OCI-LY7 (cell line): ENCODE results near the gene SIPA1L3. TPM values are rescaled to one million over a fixed set of nuclear protein-coding genes. Genes with fewer than 3 reads are reported as not detected.

Experiments used
- BruUV-seq: library from RNA; stranded (reverse); fragments of 400-500 nt; replicated peaks from 2 replicates; lab custom pipeline; 2021; lab: Mats Ljungman, UMichigan
- CTCF ChIA-PET: fragments of 300-600 bp; sonication (Branson Sonifier 250); formaldehyde crosslinking; loops from one replicate; lab custom pipeline; 2022; ENCODE audit warnings: antibody characterized with exemption; ENCODE audit not compliant: unreplicated experiment; lab: Charles Lee
- POLR2A ChIA-PET: fragments of 300-600 bp; sonication (Branson Sonifier 250); formaldehyde crosslinking; loops from one replicate; lab custom pipeline; 2022; ENCODE audit warnings: antibody characterized with exemption; lab: Charles Lee
- DNase-seq: peaks from one replicate; pipeline ENCODE4 v3.0.0-alpha.2; 2015; ENCODE audit warnings: low spot score
- H2AFZ ChIP-seq: fragments of 200-600 bp; sonication (generic), shearing (Covaris generic); 2 replicates; pipeline ENCODE4 v1.6.1; 2014; ENCODE audit warnings: mild to moderate bottlenecking, antibody characterized with exemption, low read length, moderate library complexity
- H3K27ac ChIP-seq: fragments of 200-600 bp; sonication (generic); 2 replicates; pipeline ENCODE4 v1.5.1; 2014; ENCODE audit warnings: mixed run types, low read depth, mild to moderate bottlenecking, moderate library complexity, low read length, inconsistent platforms; ENCODE audit not compliant: poor library complexity, severe bottlenecking
- H3K36me3 ChIP-seq: fragments of 200-600 bp; sonication (generic); 2 replicates; pipeline ENCODE4 v1.6.1; 2014; ENCODE audit warnings: mild to moderate bottlenecking, antibody characterized with exemption, low read length, moderate library complexity, mixed read lengths; ENCODE audit not compliant: insufficient read depth
- H3K4me1 ChIP-seq: fragments of 200-600 bp; sonication (generic); 2 replicates; pipeline ENCODE4 v1.5.1; 2014; ENCODE audit warnings: mild to moderate bottlenecking, low read length; ENCODE audit not compliant: insufficient read depth, poor library complexity, severe bottlenecking
- H3K4me2 ChIP-seq: fragments of 200-600 bp; sonication (generic); 2 replicates; pipeline ENCODE4 v1.6.1; 2014; ENCODE audit warnings: mild to moderate bottlenecking, low read length
- H3K4me3 ChIP-seq: fragments of 200-600 bp; sonication (generic); 2 replicates; pipeline ENCODE4 v1.5.1; 2014; ENCODE audit warnings: mild to moderate bottlenecking, low read depth, low read length; ENCODE audit not compliant: poor library complexity, severe bottlenecking
- H3K79me2 ChIP-seq: fragments of 200-600 bp; sonication (generic); 2 replicates; pipeline ENCODE4 v1.6.1; 2016; ENCODE audit warnings: low read depth, mild to moderate bottlenecking, low read length, moderate library complexity, mixed read lengths; ENCODE audit not compliant: insufficient read depth
- H3K9me2 ChIP-seq: fragments of 200-600 bp; sonication (generic); 2 replicates; pipeline ENCODE4 v1.6.1; 2016; ENCODE audit warnings: mild to moderate bottlenecking, low read length, mixed read lengths; ENCODE audit not compliant: insufficient read depth
- H3K9me3 ChIP-seq: fragments of 200-600 bp; sonication (generic); 2 replicates; pipeline ENCODE4 v1.6.1; 2014; ENCODE audit warnings: mild to moderate bottlenecking, mixed run types, low read length, mixed read lengths
- H4K20me1 ChIP-seq: fragments of 200-600 bp; sonication (generic); 2 replicates; pipeline ENCODE4 v1.6.1; 2014; ENCODE audit warnings: mild to moderate bottlenecking, antibody characterized with exemption, low read length, moderate library complexity, mixed read lengths; ENCODE audit not compliant: insufficient read depth
- EZH2phosphoT487 ChIP-seq: fragments of 200-600 bp; sonication (generic); IDR thresholded peaks from 2 replicates; pipeline ENCODE4 v1.6.1; 2018; ENCODE audit warnings: low read depth, borderline replicate concordance, mild to moderate bottlenecking, mixed run types, antibody characterized with exemption, low read length, moderate library complexity, mixed read lengths
- intact Hi-C: fragments of 100-400 bp; cut with micrococcal nuclease; formaldehyde crosslinking; loops from one replicate; pipeline ENCODE4 v1.10.0; 2022; ENCODE audit not compliant: unreplicated experiment
- total RNA-seq, 2 experiments: library from RNA; depleted of rRNA in 1 of 2; stranded (reverse); fragments of >200 nt in 1 of 2; shearing (Covaris generic) in 1 of 2; gene quantifications; 2 replicates each; pipeline ENCODE4 v1.2.3, GENCODE V29; 2014 to 2022
- TF ChIP-seq, protein P1 (sequence below): fragments of 200-600 bp; sonication (generic); conservative IDR thresholded peaks from 2 replicates; pipeline ENCODE4 v1.5.1; 2014; ENCODE audit warnings: mild to moderate bottlenecking, antibody characterized with exemption, low read length, moderate library complexity, mixed read lengths

The SIPA1L3 gene
- total RNA-seq, 2 experiments from 2014 or later: 21.2 to 84.4 TPM

DNA sequence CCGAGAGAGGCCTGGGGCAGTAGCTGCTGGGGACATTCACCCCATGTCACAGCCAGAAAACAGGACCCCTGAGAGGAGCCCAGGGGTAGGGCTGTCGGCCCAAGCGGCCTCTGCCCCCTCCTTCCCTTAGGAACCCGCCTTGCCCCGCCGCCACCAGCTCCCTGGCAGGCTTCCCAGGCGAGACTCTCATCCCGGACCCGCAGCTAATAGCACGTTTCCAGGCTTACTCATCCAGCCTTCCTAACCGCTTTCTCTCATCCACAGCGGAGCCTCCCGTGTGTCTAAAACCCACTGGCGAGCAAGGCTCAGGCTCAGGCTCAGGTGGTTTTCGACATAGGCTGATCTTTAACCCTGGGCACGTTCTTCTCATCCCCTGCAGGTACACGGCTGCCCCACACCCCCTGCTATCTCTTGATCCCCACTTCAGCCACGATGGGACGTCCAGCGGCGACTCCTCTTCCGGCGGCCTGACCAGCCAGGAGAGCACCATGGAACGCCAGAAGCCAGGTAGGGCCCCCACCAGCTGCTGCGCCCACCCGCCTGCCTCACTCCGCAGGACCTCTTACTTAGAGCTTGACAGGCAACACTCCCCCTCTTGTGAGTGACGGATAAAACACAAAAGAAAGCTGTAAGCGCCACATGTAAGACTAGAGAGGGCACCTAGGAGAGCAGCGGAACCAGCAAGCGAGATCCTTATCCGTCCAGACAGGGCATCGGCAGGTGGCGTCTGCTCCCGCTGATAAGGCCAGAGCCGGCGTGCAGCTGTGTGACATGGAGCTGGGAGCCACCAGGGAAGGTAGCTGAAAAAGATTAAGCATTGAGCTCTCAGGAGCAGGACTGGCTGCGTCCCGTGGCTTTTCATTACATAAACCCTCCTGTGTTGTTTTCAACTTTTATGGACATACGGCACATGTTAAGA is 245.7 kb downstream of the SIPA1L3 start:
- intact Hi-C loops: no loop called here

DNA sequence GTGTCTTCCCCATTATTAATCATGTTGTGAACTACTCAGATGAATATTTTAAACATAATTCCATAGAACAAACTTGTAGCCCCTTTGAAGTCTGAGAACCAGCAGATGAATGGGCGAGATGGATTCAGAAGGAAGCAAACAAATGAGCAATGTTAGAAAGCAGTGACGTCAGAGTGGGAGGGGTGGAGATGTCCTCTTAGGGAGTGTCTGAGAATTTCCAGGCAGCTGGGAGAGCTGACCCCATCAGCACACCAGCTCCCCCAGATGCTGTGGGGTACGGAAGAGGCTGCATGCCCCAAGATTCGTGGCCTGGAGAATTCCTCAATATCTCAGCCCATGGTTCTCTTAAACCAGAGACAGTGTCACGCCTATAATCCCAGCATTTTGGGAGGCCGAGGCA is 248.4 kb downstream of the SIPA1L3 start:
- ChIA-PET POLR2A (no interaction called here), CTCF (no interaction called here)
- intact Hi-C loops: no loop called here
- BruUV-seq: no TSS peak
- no peak for DNase-seq
- TF ChIP-seq EZH2phosphoT487: no peak
- TF ChIP-seq, protein P1, sequence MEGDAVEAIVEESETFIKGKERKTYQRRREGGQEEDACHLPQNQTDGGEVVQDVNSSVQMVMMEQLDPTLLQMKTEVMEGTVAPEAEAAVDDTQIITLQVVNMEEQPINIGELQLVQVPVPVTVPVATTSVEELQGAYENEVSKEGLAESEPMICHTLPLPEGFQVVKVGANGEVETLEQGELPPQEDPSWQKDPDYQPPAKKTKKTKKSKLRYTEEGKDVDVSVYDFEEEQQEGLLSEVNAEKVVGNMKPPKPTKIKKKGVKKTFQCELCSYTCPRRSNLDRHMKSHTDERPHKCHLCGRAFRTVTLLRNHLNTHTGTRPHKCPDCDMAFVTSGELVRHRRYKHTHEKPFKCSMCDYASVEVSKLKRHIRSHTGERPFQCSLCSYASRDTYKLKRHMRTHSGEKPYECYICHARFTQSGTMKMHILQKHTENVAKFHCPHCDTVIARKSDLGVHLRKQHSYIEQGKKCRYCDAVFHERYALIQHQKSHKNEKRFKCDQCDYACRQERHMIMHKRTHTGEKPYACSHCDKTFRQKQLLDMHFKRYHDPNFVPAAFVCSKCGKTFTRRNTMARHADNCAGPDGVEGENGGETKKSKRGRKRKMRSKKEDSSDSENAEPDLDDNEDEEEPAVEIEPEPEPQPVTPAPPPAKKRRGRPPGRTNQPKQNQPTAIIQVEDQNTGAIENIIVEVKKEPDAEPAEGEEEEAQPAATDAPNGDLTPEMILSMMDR: no peak
- Histone ChIP-seq H3K9me2 (no peaks in the 10 kb centered on the region), H3K4me2 (no peak overlapping the region), H3K4me1 (no peaks in the 10 kb centered on the region), H3K79me2 (no peaks in the 10 kb centered on the region), H3K9me3 (no peaks in the 10 kb centered on the region), H3K4me3 (no peak overlapping the region), H3K27ac (no peak overlapping the region), H2AFZ (no peak overlapping the region), H4K20me1 (no peaks in the 10 kb centered on the region), H3K36me3 (peaks cover 43% of the 10 kb centered on the region)

More for the DNA sequence above, 245.7 kb downstream of the SIPA1L3 start:
- no peak overlapping the region for H2AFZ ChIP-seq
- CTCF ChIA-PET: no interaction called here
- no peaks in the 10 kb centered on the region for H4K20me1 ChIP-seq
- H3K27ac ChIP-seq: no peak overlapping the region
- no peaks in the 10 kb centered on the region for H3K4me1 ChIP-seq
- H3K9me2 ChIP-seq: no peaks in the 10 kb centered on the region
- DNase-seq: no peak
- no peaks in the 10 kb centered on the region for H3K9me3 ChIP-seq
- H3K36me3 ChIP-seq: peaks cover 37% of the 10 kb centered on the region
- POLR2A ChIA-PET: interaction anchor here (0.7 to 1.1 kb wide), 2 partner anchors 32 to 121 kb away, joined by 4 read pairs; no protein-coding TSS in a partner anchor
- no peak for TF ChIP-seq EZH2phosphoT487
- TF ChIP-seq, protein P1: no peak
- no peak overlapping the region for H3K4me3 ChIP-seq
- no peak overlapping the region for H3K4me2 ChIP-seq
- H3K79me2 ChIP-seq: no peaks in the 10 kb centered on the region
- BruUV-seq: no TSS peak

DNA sequence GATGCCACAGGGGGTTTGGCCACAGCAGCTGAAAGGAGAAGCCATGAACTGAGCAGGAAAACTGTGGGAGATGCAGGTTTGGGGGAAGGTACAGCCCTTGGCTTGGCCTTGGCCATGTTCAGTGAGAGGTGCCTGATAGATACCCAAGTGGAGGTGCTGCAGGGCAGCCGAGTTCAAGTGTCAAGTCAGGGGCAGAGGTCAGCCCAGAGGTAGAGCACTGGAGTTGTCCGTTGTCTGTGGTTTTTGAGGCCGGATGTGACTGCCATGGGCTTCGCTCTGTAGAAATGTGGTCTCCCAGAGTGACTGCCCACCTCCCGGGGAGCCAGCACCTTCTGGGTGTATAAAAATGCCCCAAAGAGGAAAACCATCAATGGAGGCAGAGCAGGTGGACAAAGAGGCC is 251.7 kb downstream of the SIPA1L3 start:
- Histone ChIP-seq H3K79me2 (no peaks in the 10 kb centered on the region), H3K4me2 (no peak overlapping the region), H3K9me3 (no peaks in the 10 kb centered on the region), H2AFZ (no peak overlapping the region), H4K20me1 (no peaks in the 10 kb centered on the region), H3K4me1 (no peaks in the 10 kb centered on the region), H3K9me2 (no peaks in the 10 kb centered on the region), H3K36me3 (peaks cover 56% of the 10 kb centered on the region), H3K4me3 (no peak overlapping the region), H3K27ac (no peak overlapping the region)
- BruUV-seq: no TSS peak
- POLR2A ChIA-PET: no interaction called here
- TF ChIP-seq, protein P1: no peak
- TF ChIP-seq EZH2phosphoT487: no peak
- CTCF ChIA-PET: no interaction called here
- DNase-seq: no peak
- intact Hi-C loops: no loop called here
